Kidney epithelial cell (primary cell): ENCODE results near the gene PREX1. TPM values are rescaled to one million over a fixed set of nuclear protein-coding genes. Genes with fewer than 3 reads are reported as not detected.

ENCODE experiments used
- DNase-seq: peaks from one replicate; pipeline ENCODE4 v3.0.0-alpha.2; 2010; ENCODE audit warnings: low read depth
- H3K27me3 ChIP-seq: 2 replicates; pipeline ENCODE4 v1.6.0; 2011; ENCODE audit warnings: low read length; ENCODE audit not compliant: control insufficient read depth, insufficient read depth
- H3K36me3 ChIP-seq: 2 replicates; pipeline ENCODE4 v1.5.1; 2011; ENCODE audit warnings: low read length; ENCODE audit not compliant: control insufficient read depth, insufficient read depth
- H3K4me3 ChIP-seq: 2 replicates; pipeline ENCODE4 v1.5.1; 2011; ENCODE audit warnings: low read depth, mild to moderate bottlenecking, control low read depth, low read length
- total RNA-seq: library from RNA; depleted of rRNA; stranded (reverse); fragments of >200 nt; gene quantifications from 2 replicates; pipeline ENCODE4 v1.2.3, GENCODE V29; 2015
- TF ChIP-seq, protein P1 (sequence below): IDR thresholded peaks from 2 replicates; pipeline ENCODE4 v1.5.1; 2011; ENCODE audit warnings: mild to moderate bottlenecking, moderate library complexity, low read length, control low read depth, inconsistent platforms; ENCODE audit not compliant: insufficient read depth, poor library complexity, severe bottlenecking

Gene PREX1
- total RNA-seq, 1 donor from 2014 or later, result 3.5 TPM

DNA sequence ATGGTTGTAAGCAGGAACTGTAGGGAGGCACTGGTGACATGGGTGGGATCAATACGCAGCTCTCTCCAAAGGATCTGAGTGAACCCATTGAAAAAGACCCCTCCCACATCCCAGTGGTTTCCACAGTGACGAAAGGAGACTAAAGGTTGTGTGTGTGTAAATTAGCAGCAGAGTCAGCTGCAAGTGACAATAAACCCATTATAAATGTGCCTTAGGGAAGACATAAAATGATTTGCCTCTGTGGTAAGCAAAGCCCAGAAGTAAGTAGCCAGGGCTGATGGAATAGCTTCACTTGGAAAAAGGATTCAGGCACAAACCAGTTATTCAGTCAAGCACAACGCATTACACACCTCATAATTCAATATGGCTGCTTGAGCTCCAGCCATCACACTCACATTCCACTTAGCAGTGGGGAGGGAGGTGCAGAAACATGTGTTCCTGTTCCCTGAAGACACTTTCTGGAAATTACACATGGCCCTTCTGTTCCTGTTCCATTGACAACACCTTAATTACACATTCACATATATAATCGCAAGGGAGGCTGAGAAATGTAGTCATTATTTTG lies 231.4 kb downstream of the PREX1 start:
- H3K4me3 ChIP-seq, result no peak overlapping the region
- no peaks in the 10 kb centered on the region for H3K36me3 ChIP-seq
- no peak for DNase-seq
- peaks cover 5% of the 10 kb centered on the region for H3K27me3 ChIP-seq
- TF ChIP-seq, protein P1, sequence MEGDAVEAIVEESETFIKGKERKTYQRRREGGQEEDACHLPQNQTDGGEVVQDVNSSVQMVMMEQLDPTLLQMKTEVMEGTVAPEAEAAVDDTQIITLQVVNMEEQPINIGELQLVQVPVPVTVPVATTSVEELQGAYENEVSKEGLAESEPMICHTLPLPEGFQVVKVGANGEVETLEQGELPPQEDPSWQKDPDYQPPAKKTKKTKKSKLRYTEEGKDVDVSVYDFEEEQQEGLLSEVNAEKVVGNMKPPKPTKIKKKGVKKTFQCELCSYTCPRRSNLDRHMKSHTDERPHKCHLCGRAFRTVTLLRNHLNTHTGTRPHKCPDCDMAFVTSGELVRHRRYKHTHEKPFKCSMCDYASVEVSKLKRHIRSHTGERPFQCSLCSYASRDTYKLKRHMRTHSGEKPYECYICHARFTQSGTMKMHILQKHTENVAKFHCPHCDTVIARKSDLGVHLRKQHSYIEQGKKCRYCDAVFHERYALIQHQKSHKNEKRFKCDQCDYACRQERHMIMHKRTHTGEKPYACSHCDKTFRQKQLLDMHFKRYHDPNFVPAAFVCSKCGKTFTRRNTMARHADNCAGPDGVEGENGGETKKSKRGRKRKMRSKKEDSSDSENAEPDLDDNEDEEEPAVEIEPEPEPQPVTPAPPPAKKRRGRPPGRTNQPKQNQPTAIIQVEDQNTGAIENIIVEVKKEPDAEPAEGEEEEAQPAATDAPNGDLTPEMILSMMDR, result no peak

DNA sequence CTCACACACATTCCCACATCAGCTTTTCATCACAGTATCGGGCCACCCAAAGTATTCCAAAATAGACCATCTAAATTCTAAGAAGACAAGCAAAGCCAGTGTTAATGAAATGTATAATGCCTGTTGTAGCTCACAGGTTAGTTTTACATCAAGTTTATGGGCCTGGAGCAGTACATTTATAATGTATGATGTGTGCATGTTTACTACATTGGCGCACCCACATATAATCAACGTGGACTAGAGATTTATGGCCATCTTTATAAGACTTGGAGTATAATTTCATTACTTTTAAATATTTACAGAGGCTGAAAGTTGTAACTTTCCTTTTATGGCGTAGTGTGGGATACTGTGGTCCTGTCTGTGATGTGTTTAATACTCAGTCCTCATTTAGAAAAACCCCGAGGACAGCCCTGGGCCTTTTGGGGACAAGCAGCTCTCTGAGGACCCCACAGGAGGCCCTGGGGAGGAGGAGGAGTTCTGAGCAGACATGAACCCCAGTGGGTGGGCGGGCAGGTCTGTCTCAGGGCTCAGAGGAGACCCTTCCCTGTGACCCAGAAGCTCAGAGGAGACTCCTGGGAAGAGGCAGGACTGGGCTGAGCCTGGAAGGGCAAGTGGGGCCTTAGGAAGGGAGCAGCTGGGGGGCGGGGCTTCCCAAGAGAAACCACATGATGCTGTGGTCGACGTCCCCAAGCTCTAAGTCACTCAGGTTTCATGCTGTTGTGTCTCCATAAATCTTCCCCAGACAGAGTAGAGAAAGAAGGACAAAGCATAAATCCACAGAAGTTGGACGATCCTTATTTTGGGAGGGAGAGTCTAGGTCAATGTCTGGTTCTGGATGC lies 232.1 kb downstream of the PREX1 start:
- TF ChIP-seq, protein P1, result no peak

DNA sequence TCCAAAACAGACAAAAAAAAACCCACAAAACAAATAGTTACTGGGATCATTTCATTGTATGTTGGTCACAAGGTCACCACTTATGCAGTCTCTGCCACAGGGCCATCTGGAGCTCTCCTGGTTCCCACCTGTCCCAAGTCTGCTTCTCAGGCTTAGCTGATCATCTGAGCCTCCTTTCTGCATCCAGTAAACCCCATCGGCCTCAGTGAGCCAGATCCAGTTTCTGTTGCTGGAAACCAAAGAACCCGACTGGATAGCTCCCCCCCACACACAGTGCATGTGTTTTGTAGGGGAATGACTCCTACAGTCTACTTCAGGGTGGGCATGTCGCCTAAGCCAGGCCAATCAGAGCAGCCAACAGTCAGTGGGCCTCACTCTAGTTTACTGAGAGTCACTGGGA lies 233.3 kb downstream of the PREX1 start:
- no peak for DNase-seq
- Histone ChIP-seq H3K27me3 (peaks cover 2% of the 10 kb centered on the region), H3K36me3 (no peaks in the 10 kb centered on the region), H3K4me3 (no peak overlapping the region)
- TF ChIP-seq, protein P1, result no peak

More for the DNA sequence above, 232.1 kb downstream of the PREX1 start:
- Histone ChIP-seq H3K36me3 (no peaks in the 10 kb centered on the region), H3K27me3 (peaks cover 2% of the 10 kb centered on the region), H3K4me3 (no peak overlapping the region)
- DNase-seq, result no peak

DNA sequence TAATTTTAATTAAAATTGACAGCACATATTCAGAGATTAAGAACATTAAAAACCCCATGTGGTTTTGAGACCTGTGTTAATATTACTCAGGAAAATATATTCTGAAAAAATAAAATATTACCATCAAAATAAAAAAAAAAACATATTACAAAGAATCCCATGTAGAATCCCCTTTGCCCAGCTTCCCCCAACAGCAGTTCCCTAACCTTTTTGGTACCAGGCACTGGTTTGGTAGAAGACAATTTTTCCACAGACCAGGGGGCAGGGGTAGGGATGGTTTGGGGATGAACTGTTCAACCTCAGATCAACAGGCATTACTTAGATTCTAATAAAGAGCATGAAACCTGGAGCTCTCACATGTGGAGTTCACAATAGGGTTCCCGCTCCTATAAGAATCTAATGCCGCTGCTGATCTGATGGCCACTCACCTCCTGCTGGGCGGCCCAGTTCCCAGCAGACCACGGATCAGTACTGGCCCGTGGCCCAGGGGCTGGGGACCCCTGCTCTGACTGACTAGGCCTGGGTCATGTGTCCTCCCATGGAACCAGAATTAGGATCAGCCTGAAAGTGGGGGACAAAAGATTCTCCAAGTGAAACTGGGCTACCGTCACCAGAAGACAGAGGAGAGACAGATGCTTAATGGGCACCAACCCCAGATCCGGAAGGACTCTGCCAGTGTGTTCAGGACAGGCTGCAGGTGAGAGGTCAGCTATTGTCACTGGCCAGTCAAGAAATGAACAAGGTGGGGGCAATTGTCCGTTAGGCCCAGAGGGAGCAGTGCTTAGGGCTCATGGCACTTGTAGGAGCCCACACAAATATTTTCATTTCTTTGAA lies 235.5 kb downstream of the PREX1 start:
- Histone ChIP-seq H3K27me3 (peaks cover 2% of the 10 kb centered on the region), H3K36me3 (no peaks in the 10 kb centered on the region), H3K4me3 (no peak overlapping the region)
- TF ChIP-seq, protein P1, result no peak
- DNase-seq, result no peak

DNA sequence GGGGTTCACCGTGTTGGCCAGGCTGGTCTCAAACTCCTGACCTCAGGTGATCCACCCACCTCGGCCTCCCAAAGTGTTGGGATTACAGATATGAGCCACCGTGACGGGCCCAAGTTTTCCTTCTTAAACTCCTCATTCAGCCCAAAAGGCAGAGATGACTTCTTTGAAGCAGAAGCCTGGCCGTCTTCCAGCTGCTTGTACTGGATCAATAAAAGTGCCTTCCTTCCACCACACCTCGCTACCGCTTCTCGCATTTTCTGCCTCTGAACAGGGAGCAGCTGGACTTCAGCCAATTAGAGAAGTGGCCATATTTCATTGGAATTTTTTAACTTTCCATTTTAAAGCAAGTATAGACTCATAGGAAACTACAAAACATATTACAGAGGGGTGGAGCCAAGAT lies 241.1 kb downstream of the PREX1 start:
- TF ChIP-seq, protein P1, result no peak
- no peak for DNase-seq
- no peak overlapping the region for H3K4me3 ChIP-seq
- no peaks in the 10 kb centered on the region for H3K36me3 ChIP-seq
- H3K27me3 ChIP-seq, result peaks cover 23% of the 10 kb centered on the region
